ENCODE measurements around the gene TLCD3A.

- TF ChIP-seq, protein P1, sequence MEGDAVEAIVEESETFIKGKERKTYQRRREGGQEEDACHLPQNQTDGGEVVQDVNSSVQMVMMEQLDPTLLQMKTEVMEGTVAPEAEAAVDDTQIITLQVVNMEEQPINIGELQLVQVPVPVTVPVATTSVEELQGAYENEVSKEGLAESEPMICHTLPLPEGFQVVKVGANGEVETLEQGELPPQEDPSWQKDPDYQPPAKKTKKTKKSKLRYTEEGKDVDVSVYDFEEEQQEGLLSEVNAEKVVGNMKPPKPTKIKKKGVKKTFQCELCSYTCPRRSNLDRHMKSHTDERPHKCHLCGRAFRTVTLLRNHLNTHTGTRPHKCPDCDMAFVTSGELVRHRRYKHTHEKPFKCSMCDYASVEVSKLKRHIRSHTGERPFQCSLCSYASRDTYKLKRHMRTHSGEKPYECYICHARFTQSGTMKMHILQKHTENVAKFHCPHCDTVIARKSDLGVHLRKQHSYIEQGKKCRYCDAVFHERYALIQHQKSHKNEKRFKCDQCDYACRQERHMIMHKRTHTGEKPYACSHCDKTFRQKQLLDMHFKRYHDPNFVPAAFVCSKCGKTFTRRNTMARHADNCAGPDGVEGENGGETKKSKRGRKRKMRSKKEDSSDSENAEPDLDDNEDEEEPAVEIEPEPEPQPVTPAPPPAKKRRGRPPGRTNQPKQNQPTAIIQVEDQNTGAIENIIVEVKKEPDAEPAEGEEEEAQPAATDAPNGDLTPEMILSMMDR (IDR thresholded peaks at IDR 0.05), result no peak
- TF ChIP-seq ZFX (IDR thresholded peaks at IDR 0.05; ENCODE audit: borderline replicate concordance), result no peak
Observed at GRCh38 chr17:728911-729310, 3.5 kb upstream of the TLCD3A start.
